VCaP (cell line): ENCODE measurements around the gene XCR1.

Source experiments
- H3K27ac ChIP-seq: fragments of 450-650 bp; 2 replicates; pipeline ENCODE4 v1.5.1; 2017
- CTCF ChIP-seq: fragments of 450-650 bp; conservative IDR thresholded peaks from 2 replicates; pipeline ENCODE4 v1.5.1; 2017; ENCODE audit warnings: mild to moderate bottlenecking, moderate library complexity

The XCR1 gene

GRCh38 chr3:45978006-45978761 is 49.1 kb downstream of the XCR1 start:
- peak overlapping the region; percentile 92 for H3K27ac ChIP-seq
- no peak for TF ChIP-seq CTCF

- peak overlapping the region; percentile 92 for H3K27ac ChIP-seq
- TF ChIP-seq CTCF = no peak
Measured at GRCh38 chr3:45976191-45977091, 50.8 kb downstream of the XCR1 start.

GRCh38 chr3:45975686-45976085 is 51.6 kb downstream of the XCR1 start:
- peak overlapping the region; percentile 92 for H3K27ac ChIP-seq
- no peak for TF ChIP-seq CTCF

GRCh38 chr3:45974686-45975085 is 52.6 kb downstream of the XCR1 start:
- no peak for TF ChIP-seq CTCF
- H3K27ac ChIP-seq = peak overlapping the region; percentile 92

- H3K27ac ChIP-seq = peak overlapping the region; percentile 3; the same call in 1 of the 2 replicates
Measured at GRCh38 chr3:45972534-45973402, 54.5 kb downstream of the XCR1 start.

GRCh38 chr3:45969953-45970352 is 57.3 kb downstream of the XCR1 start:
- no peak overlapping the region; the same call in 1 of the 2 replicates for H3K27ac ChIP-seq
- no peak for TF ChIP-seq CTCF

More at GRCh38 chr3:45972534-45973402, 54.5 kb downstream of the XCR1 start:
- no peak for TF ChIP-seq CTCF
